WERI-Rb-1 (cell line): ENCODE results near the gene CDC25B.
A peak's percentile ranks its signal among the peaks of the same experiment; 100 is the strongest.

Source experiments
- DNase-seq: peaks from one replicate; pipeline ENCODE4 v3.0.0-alpha.2; 2020
- H3K27ac ChIP-seq: fragments of 250-450 bp; sonication (Bioruptor Pico); 2 replicates; pipeline ENCODE4 v1.5.1; 2020; ENCODE audit warnings: mild to moderate bottlenecking, moderate library complexity
- H3K27me3 ChIP-seq: fragments of 250-450 bp; sonication (Bioruptor Pico); 2 replicates; pipeline ENCODE4 v1.5.1; 2021; ENCODE audit warnings: mild to moderate bottlenecking, low read depth, moderate library complexity; ENCODE audit not compliant: insufficient read depth, severe bottlenecking
- H3K36me3 ChIP-seq: fragments of 250-450 bp; sonication (Bioruptor Pico); 2 replicates; pipeline ENCODE4 v1.5.1; 2020; ENCODE audit warnings: mild to moderate bottlenecking, moderate library complexity
- H3K4me3 ChIP-seq: 2 replicates; pipeline ENCODE4 v1.5.1; 2011; ENCODE audit warnings: low read depth, mild to moderate bottlenecking, control low read depth, low read length
- H3K9me3 ChIP-seq: fragments of 250-450 bp; sonication (Bioruptor Pico); 2 replicates; pipeline ENCODE4 v1.5.1; 2021; ENCODE audit warnings: mild to moderate bottlenecking, moderate library complexity; ENCODE audit not compliant: severe bottlenecking
- CTCF ChIP-seq: IDR thresholded peaks from 2 replicates; pipeline ENCODE4 v1.5.1; 2011; ENCODE audit warnings: low read depth, mild to moderate bottlenecking, control low read depth, inconsistent platforms, low read length

Gene CDC25B

GRCh38 chr20:3815703-3816315 is 19.7 kb downstream of the CDC25B start:
- H3K27ac ChIP-seq, result no peak overlapping the region

GRCh38 chr20:3818155-3819151 is 22.3 kb downstream of the CDC25B start:
- Histone ChIP-seq H3K4me3 (no peak overlapping the region), H3K27me3 (no peaks in the 10 kb centered on the region), H3K36me3 (peaks cover 13% of the 10 kb centered on the region; the same call in 1 of the 2 replicates), H3K27ac (peak overlapping the region; percentile 61), H3K9me3 (no peaks in the 10 kb centered on the region)
- peak; percentile 94 for TF ChIP-seq CTCF
- peak; percentile 91 for DNase-seq

More at GRCh38 chr20:3815703-3816315, 19.7 kb downstream of the CDC25B start:
- Histone ChIP-seq H3K36me3 (0 out of 2 replicates have a peak, but pooled peaks cover 2% of the 10 kb centered on the region), H3K27me3 (no peaks in the 10 kb centered on the region), H3K4me3 (no peak overlapping the region), H3K9me3 (no peaks in the 10 kb centered on the region)
- DNase-seq, result no peak
- no peak for TF ChIP-seq CTCF

- Histone ChIP-seq H3K27me3 (no peaks in the 10 kb centered on the region), H3K36me3 (peaks cover 13% of the 10 kb centered on the region; the same call in 1 of the 2 replicates), H3K9me3 (no peaks in the 10 kb centered on the region), H3K4me3 (peak overlapping the region; percentile 81), H3K27ac (peak overlapping the region; percentile 99)
- no peak for DNase-seq
- no peak for TF ChIP-seq CTCF
These were observed 23.4 kb downstream of the CDC25B start for GRCh38 chr20:3819411-3820047.

GRCh38 chr20:3820048-3820900 is 24.2 kb downstream of the CDC25B start, which contains the start of gene AP5S1:
Gene AP5S1 (plus strand): TSS chr20:3820547. CDS start chr20:3822118, 1,571 bp downstream.
- TF ChIP-seq CTCF, result peak; percentile 89
- H3K27ac ChIP-seq, result peak within 1 kb of the TSS; percentile 99
- peak within 1 kb of the TSS; percentile 81 for H3K4me3 ChIP-seq
- peak; percentile 95 for DNase-seq
- no peaks in the 10 kb centered on the region for H3K9me3 ChIP-seq
- H3K36me3 ChIP-seq, result peaks cover 13% of the 10 kb centered on the region; the same call in 1 of the 2 replicates
- H3K27me3 ChIP-seq, result no peaks in the 10 kb centered on the region
